GF-D8 (cell line): Measurements from ENCODE around the gene PRELID1.
"Not testable (repeated sequence)": the region's sequence is repeated elsewhere in the genome, so short reads cannot be mapped to it uniquely, and the experiment has no call there.

Experiments used
- DNase-seq: peaks from one replicate; lab custom pipeline; 2025; lab: John Stamatoyannopoulos, UW

PRELID1 gene

GRCh38 chr5:177300236-177300880 lies 3.2 kb upstream of the PRELID1 start:
- peak; percentile 79 for DNase-seq

DNA sequence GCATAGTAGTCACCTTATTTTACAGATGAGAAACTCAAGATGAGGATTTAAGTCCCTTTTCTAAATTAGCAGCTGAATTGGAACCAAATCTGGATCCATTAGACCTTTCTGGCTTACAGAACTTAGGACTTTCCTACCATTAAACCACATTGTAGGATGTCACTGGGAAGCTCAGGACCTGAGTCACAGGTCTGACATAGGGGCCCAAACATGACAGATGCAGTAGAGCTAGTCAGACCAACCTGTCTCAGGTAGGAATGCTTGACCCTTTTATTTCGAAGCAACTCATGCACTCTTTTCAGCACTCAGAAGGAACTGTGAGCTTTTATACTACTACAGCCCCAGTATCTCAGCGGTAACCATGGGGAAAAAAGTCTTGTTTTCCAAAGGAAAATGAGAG lies 2.6 kb upstream of the PRELID1 start:
- DNase-seq: no peak

- DNase-seq: no peak
These were observed 2.0 kb upstream of the PRELID1 start for GRCh38 chr5:177301503-177302165.

GRCh38 chr5:177302354-177303110 lies 1.1 kb upstream of the PRELID1 start:
- no peak for DNase-seq

DNA sequence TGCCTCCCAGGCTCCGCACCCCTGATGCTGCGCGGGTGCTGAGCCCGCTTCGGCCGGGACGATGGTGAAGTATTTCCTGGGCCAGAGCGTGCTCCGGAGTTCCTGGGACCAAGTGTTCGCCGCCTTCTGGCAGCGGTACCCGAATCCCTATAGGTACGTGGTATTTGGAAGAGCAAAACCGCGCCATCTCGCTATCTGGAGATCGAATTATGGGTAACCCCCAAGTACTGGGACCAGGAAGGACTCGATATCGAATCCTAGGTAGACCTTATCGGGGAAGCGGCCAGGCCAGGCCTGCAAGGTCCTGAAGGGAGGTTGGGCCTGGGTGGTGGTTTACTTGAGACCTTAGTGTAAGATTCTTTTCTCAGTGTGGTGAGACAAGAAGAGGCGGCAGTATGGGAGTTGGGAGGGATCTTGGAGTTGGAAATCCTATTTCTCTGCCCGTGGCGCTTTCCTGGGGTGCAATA lies 359 bp downstream of the PRELID1 start:
- no peak for DNase-seq

- no peak for DNase-seq
These were observed 957 bp downstream of the PRELID1 start for GRCh38 chr5:177304392-177305119.

GRCh38 chr5:177306103-177306640 lies 2.6 kb downstream of the PRELID1 start:
- not testable (repeated sequence) for DNase-seq

- peak; percentile 91 for DNase-seq
These were observed 3.3 kb downstream of the PRELID1 start for GRCh38 chr5:177306674-177307543.

DNA sequence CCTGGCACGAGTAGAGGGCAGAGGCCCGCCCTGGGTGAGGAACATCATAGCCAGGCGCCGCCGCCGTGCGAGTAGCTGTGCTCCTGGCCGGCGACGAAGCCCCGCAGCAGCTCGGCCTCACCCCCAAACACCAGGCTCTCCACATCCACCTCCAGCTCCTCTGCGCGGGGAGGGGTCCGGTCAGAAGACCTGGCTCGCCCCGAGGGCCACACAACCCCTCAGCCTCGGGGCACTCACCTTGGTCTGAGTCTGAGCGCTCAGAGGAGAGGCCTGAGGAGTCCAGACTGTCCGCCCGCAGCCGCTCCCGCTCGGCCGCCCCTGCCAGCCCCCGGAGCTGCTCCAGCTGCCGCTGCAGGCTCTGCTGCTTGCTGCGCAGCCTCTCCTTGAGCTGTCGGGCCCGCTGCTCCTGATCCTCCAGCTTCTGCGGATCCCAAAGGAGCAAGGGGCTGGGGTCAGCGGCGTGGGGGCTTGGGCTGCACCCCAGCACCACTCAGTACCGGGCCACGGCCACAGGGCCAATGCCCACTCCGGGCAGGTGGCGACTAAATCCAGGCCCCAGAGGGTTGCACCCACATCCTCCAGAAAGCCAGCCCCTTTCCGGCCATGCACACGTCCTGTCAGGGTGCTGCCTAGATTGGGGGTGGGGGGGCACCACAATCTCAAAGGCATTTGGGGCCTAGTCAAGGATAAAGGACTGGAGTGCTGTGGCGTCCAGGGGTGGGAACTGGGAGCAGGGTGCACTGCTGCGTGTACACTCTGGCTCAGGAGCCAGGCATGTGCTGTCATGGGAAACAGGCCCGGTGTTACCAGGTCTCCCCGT lies 4.2 kb downstream of the PRELID1 start:
- peak; percentile 14 for DNase-seq

GRCh38 chr5:177308740-177309139 lies 5.1 kb downstream of the PRELID1 start:
- no peak for DNase-seq

DNA sequence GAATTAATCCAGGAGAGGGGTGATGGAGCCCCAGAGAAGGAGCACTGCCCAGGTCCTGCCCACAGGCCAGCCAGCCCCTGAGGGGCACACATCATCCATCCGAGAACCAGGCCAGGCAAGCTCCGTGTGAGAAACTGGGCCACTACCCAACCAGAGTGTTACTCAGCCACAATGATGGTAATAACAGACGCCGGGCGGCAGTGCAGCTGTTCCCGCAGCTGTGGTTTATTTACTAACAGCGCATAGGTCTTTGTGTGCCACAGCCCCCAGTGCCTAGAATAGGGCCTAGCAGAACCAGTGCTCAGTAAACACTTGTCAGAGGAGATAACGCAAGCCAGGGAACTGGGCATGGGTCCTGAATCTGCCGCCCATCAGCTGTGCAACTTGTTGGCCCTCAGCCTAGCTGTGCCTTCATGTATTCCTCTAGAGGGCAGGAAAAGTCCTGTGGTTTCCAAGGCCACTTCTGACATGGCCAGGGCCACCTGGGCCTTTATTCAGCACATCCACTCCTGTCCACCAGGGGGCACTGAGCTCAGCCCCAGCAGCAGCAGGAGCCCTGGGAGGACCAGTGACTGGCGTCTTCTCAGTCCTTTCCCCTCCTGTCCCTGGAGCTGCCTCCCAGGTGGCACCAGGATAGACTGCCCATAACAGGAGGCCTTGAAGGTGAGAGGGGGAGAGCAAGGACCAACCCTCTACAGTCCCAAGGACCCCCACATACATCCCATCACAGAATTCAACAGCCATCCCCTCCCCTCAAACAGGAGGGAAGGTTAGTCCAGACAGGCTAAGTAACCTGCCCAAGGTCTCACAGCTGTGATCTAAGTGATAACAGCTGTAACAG lies 6.0 kb downstream of the PRELID1 start:
- peak; percentile 6 for DNase-seq

- DNase-seq: no peak
These were observed 6.7 kb downstream of the PRELID1 start for GRCh38 chr5:177310332-177310731.

DNA sequence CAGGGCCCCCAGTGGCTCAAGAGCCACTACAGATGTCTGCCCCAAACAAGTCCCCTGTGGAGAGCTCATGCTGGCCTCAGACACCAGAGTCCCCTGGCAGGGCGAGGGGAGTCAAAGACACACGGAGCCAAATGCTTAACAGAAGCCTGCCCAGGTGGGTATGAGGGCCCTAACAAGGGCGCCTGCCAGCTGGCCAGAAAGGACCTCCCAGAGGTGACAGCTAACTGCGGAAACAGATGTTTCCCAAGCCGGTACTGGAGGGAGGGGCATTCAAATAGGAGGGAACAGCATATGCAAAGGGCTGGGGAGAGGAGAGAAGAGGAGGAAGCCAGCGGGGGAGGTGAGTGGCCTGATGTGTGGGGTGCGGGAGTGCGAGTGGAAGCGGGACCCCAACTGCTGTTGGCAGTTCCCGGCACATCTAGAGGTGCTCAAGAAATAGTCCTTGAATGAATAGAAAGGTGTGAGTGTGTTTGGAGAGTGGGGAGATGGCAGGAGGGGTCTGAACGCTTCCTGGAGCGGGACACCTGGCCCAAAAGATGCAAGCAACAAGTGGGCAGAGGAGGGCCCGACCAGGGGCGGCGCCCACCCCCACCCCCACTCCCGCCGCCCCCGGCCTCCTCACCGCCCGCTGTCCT lies 7.3 kb downstream of the PRELID1 start:
- peak; percentile 22 for DNase-seq

- DNase-seq: no peak
These were observed 7.8 kb downstream of the PRELID1 start for GRCh38 chr5:177311392-177311722.

- peak; percentile 91 for DNase-seq
These were observed 8.4 kb downstream of the PRELID1 start, which contains the start of gene MXD3 for GRCh38 chr5:177311723-177312648. Gene MXD3, minus strand, starts transcription at chr5:177311898. Its CDS starts 68 bp downstream, at chr5:177311830.

GRCh38 chr5:177312649-177313181 lies 9.1 kb downstream of the PRELID1 start:
- no peak for DNase-seq

GRCh38 chr5:177313561-177314259 lies 10.1 kb downstream of the PRELID1 start:
- DNase-seq: no peak
